Measurements from ENCODE around the gene MRPL23. TPM values are rescaled to one million over a fixed set of nuclear protein-coding genes. Genes with fewer than 3 reads are reported as not detected.

Gene MRPL23
- total and polyA plus RNA-seq, 12 donors, result 52.2 to 1,024 (median 184) TPM

- DNase-seq, result peak in 1 of 7 donors; percentile 8
- TF ChIP-seq POLR2A (IDR thresholded peaks at IDR 0.05) (no peak), CTCF (IDR thresholded peaks at IDR 0.05) (no peak)
- no peaks in the 10 kb centered on the region for H3K4me1 ChIP-seq (replicated peaks in 1 of 2)
- no peaks in the 10 kb centered on the region for H3K9me3 ChIP-seq (replicated peaks in 1 of 3)
- H3K27ac ChIP-seq, result no peak overlapping the region
- intact Hi-C loops (cut with DNase I), result no loop called here
- H3K27me3 ChIP-seq, result no peaks in the 10 kb centered on the region
- H3K4me3 ChIP-seq, result no peak overlapping the region
- 88 to 100% methylated on average over 3 of the region's 18 CpGs; no CpG with 5 or more reads in 2 of the 4 donors for WGBS, 4 donors
- no peaks in the 10 kb centered on the region for H3K36me3 ChIP-seq (replicated peaks in 1 of 2)
These were observed 19.4 kb downstream of the MRPL23 start for GRCh38 chr11:1966531-1966930.

- intact Hi-C loops (cut with DNase I), result no loop called here
- no peaks in the 10 kb centered on the region for H3K4me1 ChIP-seq (replicated peaks in 1 of 2)
- DNase-seq, result peak in 2 of 7 donors; percentile 9 to 43
- no peak for TF ChIP-seq CTCF (IDR thresholded peaks at IDR 0.05)
- no peak overlapping the region for H3K4me3 ChIP-seq
- H3K9me3 ChIP-seq (replicated peaks in 1 of 3), result no peaks in the 10 kb centered on the region
- H3K27me3 ChIP-seq, result no peaks in the 10 kb centered on the region
- no peaks in the 10 kb centered on the region for H3K36me3 ChIP-seq (replicated peaks in 1 of 2)
- 40% methylated on average over 2 of the region's 21 CpGs; no CpG with 5 or more reads in 3 of the 4 donors for WGBS, 4 donors
- H3K27ac ChIP-seq, result no peak overlapping the region
These were observed 20.6 kb downstream of the MRPL23 start for GRCh38 chr11:1967641-1968225.

GRCh38 chr11:1968454-1969002 lies 21.4 kb downstream of the MRPL23 start:
- intact Hi-C loops (cut with DNase I), result no loop called here
- Histone ChIP-seq H3K9me3 (replicated peaks in 1 of 3) (no peaks in the 10 kb centered on the region), H3K4me3 (no peak overlapping the region), H3K27ac (no peak overlapping the region), H3K36me3 (replicated peaks in 1 of 2) (no peaks in the 10 kb centered on the region), H3K27me3 (no peaks in the 10 kb centered on the region), H3K4me1 (replicated peaks in 1 of 2) (no peaks in the 10 kb centered on the region)
- WGBS, 4 donors, result no CpG with 5 or more reads among the region's 24 CpGs
- DNase-seq, result peak in 1 of 7 donors; percentile 7
- no peak for TF ChIP-seq CTCF (IDR thresholded peaks at IDR 0.05)
- TF ChIP-seq POLR2A (IDR thresholded peaks at IDR 0.05), result no peak

GRCh38 chr11:1969035-1969434 lies 21.9 kb downstream of the MRPL23 start:
- Histone ChIP-seq H3K4me1 (replicated peaks in 1 of 2) (no peaks in the 10 kb centered on the region), H3K36me3 (replicated peaks in 1 of 2) (no peaks in the 10 kb centered on the region), H3K4me3 (no peak overlapping the region), H3K27ac (no peak overlapping the region), H3K9me3 (replicated peaks in 1 of 3) (no peaks in the 10 kb centered on the region), H3K27me3 (no peaks in the 10 kb centered on the region)
- WGBS, 4 donors, result no CpG with 5 or more reads among the region's 21 CpGs
- intact Hi-C loops (cut with DNase I), result no loop called here
- no peak for DNase-seq
- no peak for TF ChIP-seq CTCF (IDR thresholded peaks at IDR 0.05)
- no peak for TF ChIP-seq POLR2A (IDR thresholded peaks at IDR 0.05)

Data from adrenal gland (tissue), 12 donors.